ENCODE data around the gene RABGAP1L.

GRCh38 chr1:174535207-174535606 lies 375.9 kb downstream of the RABGAP1L start:
- TF ChIP-seq POLR2A (IDR thresholded peaks at IDR 0.05; ENCODE audit: low read length) (no peak), GATA1 (IDR thresholded peaks at IDR 0.05; ENCODE audit: low read depth, low read length) (no peak)

Data from erythroblast (primary cell).